Fibroblast of skin of left biceps (primary cell): ENCODE data around the gene CACNA1B.

Experiments
- DNase-seq, 2 experiments: peaks; one replicate each; pipeline ENCODE4 v3.0.0-alpha.2; 2013; ENCODE audit warnings: low read depth in 2 of 2

CACNA1B gene

GRCh38 chr9:137919649-137920141 is 42.1 kb downstream of the CACNA1B start:
- DNase-seq = no peak

- no peak for DNase-seq
Measured at GRCh38 chr9:137920753-137921152, 43.2 kb downstream of the CACNA1B start.

GRCh38 chr9:137924169-137924568 is 46.6 kb downstream of the CACNA1B start:
- DNase-seq = no peak

- no peak for DNase-seq
Measured at GRCh38 chr9:137924761-137925369, 47.3 kb downstream of the CACNA1B start.

GRCh38 chr9:137943655-137944054 is 66.1 kb downstream of the CACNA1B start:
- DNase-seq = no peak

- DNase-seq = no peak
Measured at GRCh38 chr9:137945581-137945980, 68.0 kb downstream of the CACNA1B start.

GRCh38 chr9:137946993-137947392 is 69.4 kb downstream of the CACNA1B start:
- no peak for DNase-seq

GRCh38 chr9:137948642-137949041 is 71.1 kb downstream of the CACNA1B start:
- no peak for DNase-seq

- no peak for DNase-seq
Measured at GRCh38 chr9:137949260-137949659, 71.7 kb downstream of the CACNA1B start.

- DNase-seq = no peak
Measured at GRCh38 chr9:137951107-137951506, 73.5 kb downstream of the CACNA1B start.

- no peak for DNase-seq
Measured at GRCh38 chr9:137951597-137952490, 74.3 kb downstream of the CACNA1B start.

GRCh38 chr9:137952976-137953666 is 75.5 kb downstream of the CACNA1B start:
- no peak for DNase-seq

- DNase-seq = no peak
Measured at GRCh38 chr9:137953683-137954438, 76.3 kb downstream of the CACNA1B start.

- DNase-seq = no peak
Measured at GRCh38 chr9:137955224-137955570, 77.6 kb downstream of the CACNA1B start.

GRCh38 chr9:137955586-137955985 is 78.0 kb downstream of the CACNA1B start:
- DNase-seq = no peak

GRCh38 chr9:137956039-137956438 is 78.5 kb downstream of the CACNA1B start:
- DNase-seq = no peak

- DNase-seq = no peak
Measured at GRCh38 chr9:137956688-137957385, 79.3 kb downstream of the CACNA1B start.

- no peak for DNase-seq
Measured at GRCh38 chr9:137959641-137960411, 82.2 kb downstream of the CACNA1B start.

- DNase-seq = no peak
Measured at GRCh38 chr9:137960496-137960895, 82.9 kb downstream of the CACNA1B start.

- DNase-seq = no peak
Measured at GRCh38 chr9:137963525-137963924, 85.9 kb downstream of the CACNA1B start.
